ENCODE data around the gene C19orf85.
A peak's percentile ranks its signal among the peaks of the same experiment; 100 is the strongest.
"Not testable (repeated sequence)": the region's sequence is repeated elsewhere in the genome, so short reads cannot be mapped to it uniquely, and the experiment has no call there.

Gene C19orf85

DNA sequence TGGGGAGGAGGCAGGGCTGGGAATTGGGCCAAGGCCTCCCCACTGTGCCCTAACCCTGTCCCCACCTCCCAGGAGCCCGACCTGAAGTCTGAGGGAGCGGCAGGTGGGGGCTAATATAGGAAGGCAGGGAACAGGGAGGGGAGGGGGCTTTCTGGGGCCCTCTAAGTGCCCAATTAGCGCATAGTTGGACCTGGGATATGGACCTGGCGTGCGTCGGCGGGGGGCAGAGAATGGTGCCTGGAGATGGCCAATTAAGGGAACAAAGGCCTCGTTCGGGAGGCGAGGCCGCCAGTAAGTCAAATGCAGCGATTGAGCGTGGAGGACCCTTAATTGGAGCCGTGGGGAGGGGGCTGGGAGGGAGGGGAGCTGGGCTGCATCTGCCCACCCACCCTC lies at the start of gene C19orf85:
C19orf85 (minus strand) TSS at position 90 of the 393 bp plus-strand sequence. CDS start 197 bp downstream, outside the sequence.
- DNase-seq (ENCODE audit: low spot score) = no peak

DNA sequence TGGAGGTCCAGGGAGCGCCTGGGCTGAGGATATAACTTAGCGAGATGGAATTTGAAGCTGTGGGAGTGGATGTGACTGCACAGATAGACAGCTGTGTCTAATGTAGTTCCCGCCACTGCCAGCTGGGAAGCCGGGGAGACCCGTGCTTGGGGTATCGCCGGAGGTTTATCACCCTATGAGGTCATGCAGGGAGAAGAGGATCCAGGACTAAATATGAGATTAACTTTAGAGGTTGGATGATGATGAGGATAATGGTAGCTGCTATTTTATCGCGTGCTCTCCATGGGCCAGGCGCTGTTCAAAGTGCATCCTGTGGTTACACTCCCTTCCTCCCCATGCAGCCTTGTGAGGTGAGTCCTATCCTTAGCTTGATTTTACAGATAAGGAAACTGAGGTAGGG lies 43.6 kb upstream of the C19orf85 start:
- DNase-seq (ENCODE audit: low spot score) = no peak

DNA sequence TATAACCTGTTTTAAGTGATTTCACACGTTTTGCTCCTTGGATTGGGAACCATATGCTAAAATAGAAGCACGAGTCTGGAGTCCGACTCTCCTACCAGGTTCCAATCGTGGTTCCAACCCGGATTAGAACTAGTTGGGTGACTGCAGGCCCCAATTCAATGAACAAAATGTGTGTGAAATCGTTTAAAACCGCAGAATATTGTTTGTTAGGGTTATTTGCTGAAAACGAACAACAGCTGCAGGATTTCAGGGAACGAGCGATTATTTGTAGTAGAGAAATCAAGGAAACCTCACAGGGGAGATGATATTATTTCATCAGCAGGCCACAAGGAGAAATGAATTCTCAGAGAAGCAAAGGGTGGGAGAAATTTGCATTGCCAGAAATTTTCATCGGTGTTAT lies 40.4 kb upstream of the C19orf85 start:
- no peak for DNase-seq (ENCODE audit: low spot score)

DNA sequence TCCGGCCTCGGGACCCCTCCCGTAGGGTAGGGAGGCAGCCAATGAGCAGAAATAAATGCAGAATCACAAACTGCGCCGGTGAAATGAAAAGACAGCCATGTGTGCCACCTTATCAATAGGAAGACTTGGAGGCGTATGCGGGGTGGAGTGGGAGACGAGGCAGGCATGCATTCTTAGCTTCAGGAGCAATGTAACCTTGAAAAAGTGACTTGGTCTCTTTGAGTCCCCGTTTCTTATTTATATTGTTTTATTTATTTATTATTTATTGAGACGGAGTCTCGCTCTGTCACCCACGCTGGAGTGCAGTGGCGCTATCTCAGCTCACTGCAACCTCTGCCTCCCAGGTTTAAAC lies 39.7 kb upstream of the C19orf85 start:
- no peak for DNase-seq (ENCODE audit: low spot score)

DNA sequence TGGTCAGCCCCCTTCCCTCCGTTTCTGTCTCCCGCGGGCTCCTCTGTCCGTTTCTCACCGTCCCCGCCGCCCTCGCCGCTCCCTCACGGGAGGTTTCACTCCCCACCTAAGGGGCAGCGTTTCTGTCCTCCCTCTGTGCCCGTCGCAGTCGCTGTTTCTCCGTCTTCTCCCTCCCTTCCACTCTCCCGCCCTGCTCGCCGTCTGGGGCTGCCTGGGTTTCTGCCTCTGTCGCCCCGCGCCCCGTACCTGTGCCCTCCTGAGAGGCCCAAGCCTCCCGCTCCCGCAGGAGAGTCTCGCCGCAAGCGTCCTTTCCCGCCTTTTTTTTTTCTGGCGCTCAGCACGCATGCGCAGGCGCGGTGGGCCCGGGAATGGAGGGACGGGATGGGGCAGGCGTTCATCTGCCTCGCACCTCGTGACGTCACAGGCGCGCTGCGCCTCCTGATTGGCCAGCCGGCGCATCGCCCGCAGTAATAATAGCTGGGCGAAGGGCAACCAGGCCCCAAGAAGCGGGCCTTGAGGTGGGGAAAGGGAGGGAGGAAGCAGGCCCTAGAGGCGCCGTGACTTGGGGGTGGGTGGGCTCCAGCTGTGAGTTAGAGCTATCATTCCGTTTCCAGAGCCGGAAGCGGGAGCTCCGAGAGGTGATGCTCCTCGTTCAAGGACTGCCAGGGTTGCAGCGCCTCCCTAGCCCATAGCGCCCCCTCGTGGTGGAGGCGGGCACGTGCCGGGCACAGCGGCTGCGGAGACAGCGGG lies 39.1 kb upstream of the C19orf85 start:
- DNase-seq (ENCODE audit: low spot score) = peak; percentile 92

DNA sequence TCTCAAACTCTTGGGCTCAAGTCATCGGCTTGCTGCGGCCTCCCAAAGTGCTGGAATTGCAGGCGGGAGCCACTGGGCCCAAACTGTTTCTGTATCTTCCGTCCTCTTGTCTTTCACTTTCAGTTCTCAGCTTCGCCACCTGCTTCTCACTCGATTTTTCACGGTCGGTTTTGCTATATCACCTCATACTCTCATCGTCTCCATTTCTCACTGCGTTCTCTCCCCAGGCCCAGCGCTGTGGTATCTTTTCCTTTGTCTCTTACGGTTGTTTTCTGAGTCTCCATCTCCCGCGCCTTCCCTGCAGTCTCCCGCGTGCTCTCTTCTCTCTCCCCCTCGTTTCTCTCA lies 38.6 kb upstream of the C19orf85 start:
- no peak for DNase-seq (ENCODE audit: low spot score)

DNA sequence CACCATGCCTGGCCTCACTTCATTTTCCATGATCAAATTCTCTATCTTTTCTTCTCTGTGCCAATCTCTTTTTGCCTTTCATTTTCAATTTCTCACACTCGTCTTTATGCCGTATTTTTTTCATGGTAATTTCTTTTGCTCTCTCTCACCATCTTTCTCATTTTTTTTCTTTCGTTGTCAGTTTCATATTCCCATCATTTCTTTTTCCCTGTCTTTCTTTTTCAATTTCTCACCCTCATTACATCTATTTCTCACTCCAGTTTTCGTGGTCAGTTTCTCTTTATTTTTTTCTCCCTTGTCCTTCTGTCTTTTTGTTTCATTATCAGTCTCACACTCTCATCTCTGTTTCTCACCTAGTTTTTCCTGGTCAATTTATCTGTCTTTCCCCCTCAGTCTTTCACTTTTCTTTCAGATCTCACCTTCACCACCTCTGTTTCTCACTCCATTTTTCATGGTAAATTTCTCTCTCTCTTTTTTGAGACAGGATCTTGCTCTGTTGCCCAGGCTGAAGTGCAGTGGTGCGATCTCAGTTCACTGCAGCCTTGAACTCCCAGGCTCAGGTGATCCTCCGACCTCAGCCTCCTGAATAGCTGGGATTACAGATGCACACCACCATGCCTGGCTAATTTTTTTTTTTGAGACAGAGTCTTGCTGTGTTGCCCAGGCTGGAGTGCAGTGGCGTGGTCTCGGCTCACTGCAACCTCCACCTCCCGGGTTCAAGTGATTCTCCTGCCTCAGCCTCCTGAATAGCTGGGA lies 37.8 kb upstream of the C19orf85 start:
- no peak for DNase-seq (ENCODE audit: low spot score)

DNA sequence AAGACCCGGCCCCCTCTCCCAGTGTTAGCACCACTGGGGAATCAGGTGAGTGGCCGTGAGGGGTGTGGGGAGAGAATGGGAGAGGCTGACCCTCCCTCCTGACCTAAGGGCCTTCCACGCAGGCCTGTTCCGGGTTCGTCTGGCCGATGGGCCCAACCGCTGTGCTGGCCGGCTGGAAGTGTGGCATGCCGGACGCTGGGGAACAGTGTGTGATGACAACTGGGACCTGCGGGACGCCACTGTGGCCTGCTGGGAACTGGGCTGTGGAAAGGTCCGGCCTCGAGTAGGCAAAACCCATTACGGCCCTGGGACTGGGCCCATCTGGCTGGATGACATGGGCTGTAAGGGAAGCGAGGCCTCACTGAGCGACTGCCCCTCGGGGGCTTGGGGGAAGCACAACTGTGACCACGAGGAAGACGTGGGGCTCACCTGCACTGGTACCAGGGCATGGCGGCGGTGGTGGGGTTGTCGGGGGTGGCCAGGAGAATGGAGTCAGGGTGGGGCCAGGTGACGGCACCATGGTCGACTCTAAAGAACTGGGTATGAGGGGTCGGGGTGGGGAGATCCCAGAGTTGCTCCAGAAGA lies 35.9 kb upstream of the C19orf85 start:
- no peak for DNase-seq (ENCODE audit: low spot score)

DNA sequence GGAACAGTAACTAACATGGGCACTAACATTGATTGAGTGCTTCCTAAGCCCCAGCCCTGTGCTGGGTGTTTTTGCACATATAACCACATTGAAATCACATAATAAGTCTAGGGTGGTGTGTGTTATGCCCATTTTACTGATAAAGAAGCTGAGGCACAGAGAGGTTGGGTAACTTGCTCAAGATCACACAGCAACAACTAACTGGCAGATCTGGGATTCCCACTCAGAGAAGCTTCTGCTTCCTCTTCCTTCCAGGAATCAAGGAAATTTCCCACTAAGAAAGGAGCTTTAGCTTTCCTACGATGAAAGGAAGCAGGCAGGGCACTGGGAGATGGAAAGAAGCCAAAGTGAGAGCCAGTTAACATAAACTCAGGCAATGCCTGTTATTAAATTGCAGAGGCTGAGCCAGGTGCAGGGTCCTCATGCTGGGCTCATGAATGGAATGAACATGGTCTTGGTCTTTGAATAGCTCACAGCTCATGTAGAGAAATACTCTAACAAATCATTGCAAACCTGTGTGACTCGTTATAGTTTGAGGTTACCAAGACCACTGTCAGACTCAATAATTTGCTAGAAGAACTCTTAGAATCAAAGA lies 33.8 kb upstream of the C19orf85 start:
- no peak for DNase-seq (ENCODE audit: low spot score)

DNA sequence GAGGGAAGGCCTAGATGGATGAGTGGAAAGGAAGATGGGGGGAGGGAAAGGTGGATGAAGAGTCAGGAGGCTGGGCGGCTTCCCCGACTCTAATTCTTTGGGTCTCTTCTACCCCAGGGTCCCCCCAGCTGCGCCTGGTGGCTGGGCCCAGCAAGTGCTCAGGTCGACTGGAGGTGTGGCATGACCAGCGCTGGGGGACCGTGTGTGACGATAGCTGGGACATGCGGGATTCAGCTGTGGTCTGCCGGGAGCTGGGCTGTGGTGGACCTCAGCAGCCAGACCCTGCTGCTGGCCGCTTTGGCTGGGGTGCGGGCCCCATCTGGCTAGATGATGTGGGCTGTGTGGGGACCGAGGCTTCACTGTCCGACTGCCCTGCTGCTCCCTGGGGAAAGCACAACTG lies 33.2 kb upstream of the C19orf85 start:
- DNase-seq (ENCODE audit: low spot score) = no peak

DNA sequence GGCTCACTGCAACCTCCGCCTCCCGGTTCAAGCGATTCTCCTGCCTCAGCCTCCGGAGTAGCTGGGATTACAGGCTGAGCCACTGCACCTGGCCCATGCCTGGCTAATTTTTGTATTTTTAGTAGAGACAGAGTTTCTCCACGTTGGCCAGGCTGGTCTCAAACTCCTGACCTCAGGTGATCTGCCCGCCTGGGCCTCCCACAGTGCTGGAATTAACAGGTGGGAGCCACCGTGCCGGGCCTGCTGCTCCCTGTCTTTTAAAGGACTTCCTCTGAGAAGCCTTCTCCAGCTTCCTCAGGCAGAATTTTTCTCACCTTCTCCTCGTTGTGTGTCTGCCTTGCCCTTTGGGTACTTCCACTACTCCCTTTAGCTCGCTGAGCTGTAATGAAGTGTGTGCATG lies 32.3 kb upstream of the C19orf85 start:
- DNase-seq (ENCODE audit: low spot score) = not testable (repeated sequence)

DNA sequence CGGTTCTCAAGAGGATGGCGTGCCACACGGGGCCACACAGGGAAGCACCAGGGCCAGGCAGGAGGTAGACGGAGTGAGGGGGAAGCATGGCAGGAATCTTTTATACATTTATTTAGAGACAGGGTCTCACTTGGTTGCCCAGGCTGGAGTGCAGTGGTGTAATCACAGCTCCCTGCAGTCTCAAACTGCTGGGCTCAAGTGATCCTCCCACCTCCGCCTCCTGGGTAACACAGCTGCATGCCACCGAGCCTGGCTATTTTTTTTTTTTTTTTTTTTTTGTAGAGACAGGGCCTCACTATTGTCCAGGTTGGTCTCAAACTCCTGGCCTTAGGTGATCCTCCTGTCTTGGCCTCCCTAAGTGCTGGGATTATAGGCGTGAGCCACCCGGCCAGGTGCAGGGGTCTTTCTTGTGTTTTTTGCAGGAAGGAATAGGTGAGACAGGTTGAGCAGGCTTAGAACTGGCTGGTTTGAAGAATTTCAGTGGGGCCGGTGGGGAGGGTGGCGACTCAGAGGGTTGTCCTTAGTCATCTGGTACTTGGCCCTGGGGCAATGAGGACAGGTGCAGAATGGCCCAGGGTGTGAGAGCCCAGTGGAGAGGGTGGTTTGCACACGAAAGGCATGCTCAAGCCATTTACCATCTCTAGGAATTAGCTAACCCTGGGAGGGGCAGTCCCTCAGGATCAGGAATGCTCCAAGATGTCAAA lies 31.2 kb upstream of the C19orf85 start:
- DNase-seq (ENCODE audit: low spot score) = no peak

DNA sequence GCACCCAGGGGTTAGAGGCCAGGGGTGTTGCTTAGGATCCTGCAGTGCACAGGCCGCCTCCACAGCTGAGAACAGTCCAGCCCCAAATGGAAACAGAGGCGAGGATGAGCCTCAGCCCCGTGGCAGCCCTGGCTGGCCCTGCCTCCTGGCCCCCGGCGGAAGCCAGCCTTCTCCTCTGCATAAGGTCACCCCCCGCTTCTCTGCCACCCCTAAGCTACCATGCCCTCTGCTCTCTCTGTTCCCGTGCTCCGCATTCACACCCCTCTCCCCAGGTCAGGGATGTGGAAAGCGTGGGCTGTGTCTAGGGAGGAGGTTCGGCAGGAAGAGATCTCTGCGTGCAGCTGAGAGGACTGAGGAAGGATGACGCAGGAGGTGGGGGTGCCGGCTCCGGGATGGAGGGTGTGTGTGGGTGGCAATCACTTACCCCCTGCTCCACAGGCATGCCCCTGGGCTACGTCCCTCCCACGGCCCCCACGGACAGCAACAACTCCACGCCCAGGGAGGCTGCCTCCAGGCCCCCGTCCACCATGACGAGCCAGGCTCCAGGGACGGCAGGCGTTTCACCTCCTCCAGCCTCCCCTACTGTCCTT lies 29.7 kb upstream of the C19orf85 start:
- no peak for DNase-seq (ENCODE audit: low spot score)

DNA sequence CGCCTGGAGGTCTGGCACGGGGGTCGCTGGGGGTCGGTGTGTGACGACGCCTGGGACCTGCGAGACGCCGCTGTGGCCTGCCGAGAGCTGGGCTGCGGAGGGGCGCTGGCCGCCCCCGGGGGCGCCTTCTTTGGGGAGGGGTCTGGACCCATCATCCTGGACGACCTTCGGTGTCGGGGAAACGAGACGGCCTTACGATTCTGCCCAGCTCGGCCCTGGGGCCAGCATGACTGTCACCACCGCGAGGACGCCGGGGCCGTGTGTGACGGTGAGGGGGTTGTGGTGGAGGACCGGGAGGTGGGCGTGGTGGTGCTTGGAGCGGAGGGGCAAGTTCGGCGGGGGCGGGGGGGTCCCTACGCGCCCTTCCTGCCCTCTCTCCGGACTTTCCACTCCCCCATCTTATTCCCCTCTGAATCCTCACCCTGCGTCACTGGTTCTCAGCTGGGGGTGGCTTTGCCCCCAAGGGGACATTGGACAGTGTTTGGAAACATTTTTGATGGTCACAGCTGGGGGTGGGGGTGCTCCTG lies 29.2 kb upstream of the C19orf85 start:
- no peak for DNase-seq (ENCODE audit: low spot score)

DNA sequence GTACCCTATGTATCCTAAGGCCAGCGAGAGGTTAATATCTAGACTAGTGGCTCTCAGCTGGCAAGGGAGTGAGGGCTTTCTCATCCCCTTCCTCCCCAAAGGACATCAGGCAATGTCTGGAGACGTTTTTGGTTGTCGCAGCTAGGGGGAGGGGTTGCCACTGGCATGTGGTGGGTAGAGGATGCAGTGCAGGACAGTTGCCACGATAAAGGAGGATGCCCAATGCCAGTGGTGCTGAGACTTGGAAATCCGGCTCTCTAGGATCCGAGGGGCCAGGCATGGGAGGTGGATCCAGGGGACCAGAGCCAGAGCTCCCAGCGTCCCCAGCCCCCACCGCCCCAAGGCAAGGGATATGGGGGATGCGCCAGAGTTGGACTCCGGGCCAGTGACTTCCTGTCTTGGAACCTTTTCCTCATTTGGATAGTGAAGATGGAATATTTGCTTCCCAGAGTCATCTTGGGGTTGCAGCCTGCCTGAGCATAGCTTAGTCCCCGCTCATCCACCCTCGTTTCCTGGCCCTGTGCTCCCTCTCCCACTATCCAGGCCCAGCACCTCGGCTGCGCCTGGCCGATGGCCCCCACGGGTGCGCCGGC lies 28.6 kb upstream of the C19orf85 start:
- DNase-seq (ENCODE audit: low spot score) = no peak

DNA sequence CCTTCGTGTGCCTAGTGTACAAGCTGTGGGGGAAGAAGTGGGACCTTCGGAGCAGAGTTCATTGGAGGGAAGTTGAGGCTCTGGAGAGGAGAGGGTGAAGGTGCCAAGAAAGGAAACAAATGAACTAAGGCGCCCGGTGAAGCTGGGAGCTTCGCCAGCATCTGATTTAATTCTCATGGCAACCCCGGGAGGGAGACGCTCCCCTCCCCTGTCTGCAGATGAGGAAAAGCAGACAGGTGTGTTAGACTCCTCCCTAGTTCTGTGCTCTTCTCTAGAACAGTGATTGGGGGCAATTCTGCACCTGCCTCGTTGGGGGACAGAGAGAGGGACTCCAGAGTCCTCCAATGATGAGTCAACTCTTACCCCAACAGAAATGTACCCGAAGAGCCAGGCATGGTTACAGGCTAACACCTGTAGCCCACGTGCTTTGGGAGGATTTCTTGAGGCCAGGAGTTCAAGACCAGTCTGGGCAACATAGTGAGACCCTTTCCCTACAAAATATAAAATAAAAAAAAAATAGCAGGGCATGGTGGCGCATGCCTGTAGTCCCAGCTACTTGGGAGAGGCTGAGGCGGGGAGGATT lies 27.9 kb upstream of the C19orf85 start:
- DNase-seq (ENCODE audit: low spot score) = no peak

DNA sequence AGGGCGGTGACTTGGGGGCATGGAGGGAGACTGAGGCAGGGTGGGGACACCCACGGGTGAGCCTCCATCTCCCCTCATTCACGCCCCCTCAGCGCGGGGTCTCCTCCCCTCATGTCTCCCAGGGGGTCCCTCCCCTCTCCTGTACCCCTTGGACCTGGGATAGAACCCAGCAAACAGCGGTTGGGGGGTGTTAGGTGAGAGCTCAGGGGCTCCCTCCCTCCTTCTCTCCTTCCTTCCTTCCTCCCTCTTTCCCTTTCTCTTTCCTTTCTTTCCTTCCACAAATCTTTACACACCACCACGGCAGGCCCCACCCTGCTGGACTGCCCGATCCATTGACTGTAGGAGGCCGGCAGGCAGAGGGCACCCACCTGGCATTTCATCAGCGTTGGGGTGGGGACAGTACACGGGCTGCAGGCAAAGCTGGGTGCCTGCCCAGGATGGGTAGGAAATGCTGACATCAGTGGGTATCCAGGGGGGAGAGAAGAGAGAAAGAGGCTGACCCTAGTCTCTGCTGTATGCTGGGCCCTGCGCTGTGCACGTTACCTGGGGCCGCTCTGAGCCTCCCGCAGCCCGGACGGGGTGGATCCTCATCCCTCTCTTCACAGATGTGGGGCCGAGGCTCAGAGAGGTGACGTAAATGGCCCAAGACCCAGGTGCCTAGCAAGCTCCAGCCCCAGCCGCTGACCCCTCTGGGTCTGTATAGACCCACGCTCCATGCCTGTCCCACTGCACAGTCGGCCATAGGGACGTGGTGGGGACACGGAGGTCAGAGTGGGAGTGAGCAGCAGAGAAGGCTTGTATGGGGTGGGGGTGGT lies 27.2 kb upstream of the C19orf85 start:
- DNase-seq (ENCODE audit: low spot score) = no peak

DNA sequence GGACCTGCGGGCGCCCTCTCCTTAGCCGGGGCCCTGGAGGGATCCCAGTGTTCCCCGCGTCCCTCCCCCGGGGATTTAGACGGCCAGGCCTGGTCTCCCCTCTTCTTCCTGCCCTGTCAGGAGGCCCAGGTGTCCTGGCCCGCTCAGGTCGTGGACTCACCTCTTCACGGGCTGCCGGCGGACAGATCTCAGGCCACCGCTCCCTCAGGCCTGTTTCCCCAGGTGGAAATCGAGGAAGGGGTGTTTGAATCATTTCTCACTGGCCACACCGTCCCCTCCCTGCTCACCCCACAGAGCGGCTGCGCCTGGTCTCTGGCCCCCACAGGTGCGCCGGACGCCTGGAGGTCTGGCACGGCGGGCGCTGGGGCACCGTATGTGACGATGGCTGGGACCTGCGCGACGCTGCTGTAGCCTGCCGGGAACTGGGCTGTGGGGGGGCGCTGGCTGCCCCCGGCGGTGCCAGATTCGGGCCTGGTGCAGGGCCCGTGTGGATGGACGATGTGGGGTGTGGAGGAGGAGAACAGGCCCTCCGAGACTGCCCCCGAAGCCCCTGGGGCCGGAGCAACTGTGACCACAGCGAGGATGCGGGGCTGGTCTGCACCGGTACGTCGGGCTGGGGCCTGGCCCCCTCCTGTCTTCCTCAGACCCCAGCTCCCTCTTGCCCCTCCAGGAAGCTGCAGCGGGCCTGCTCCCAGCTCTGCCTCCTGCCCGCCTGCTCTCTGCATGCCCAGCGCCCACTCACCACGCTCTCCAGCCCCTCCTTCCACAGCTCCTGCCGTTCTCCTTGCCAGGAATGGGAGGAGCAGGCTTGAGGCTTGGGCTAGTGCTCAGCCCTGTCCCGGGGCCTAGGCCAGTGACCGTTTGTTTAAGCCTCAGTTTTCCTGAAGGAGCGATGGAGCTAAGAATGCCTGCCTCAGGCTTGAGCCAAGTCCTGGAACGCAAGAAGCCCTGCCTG lies 26.2 kb upstream of the C19orf85 start:
- DNase-seq (ENCODE audit: low spot score) = no peak

Measured in activated CD4-positive, alpha-beta T cell treated with anti-CD3 and anti-CD28 coated beads, Interleukin-2, Interleukin-4, amounts not matched to agents 100 ng/mL and 50 ng/mL, durations not matched to agents 16 hours and 8 hours (primary cell).